Neural cell (in vitro differentiated cells): ENCODE measurements around the gene SF3B4.

Experiments used
- CTCF ChIP-seq: fragments of 450-650 bp; IDR thresholded peaks from 2 replicates; pipeline ENCODE4 v1.5.1; 2014; ENCODE audit warnings: antibody characterized with exemption, mild to moderate bottlenecking, moderate library complexity; ENCODE audit not compliant: poor library complexity, severe bottlenecking
- EP300 ChIP-seq: fragments of 450-650 bp; conservative IDR thresholded peaks from 2 replicates; pipeline ENCODE4 v1.6.1; 2014; ENCODE audit warnings: antibody characterized with exemption, mild to moderate bottlenecking, moderate library complexity; ENCODE audit not compliant: poor library complexity, severe bottlenecking
- EZH2 ChIP-seq: fragments of 200-600, 300-800 bp; shearing (Covaris generic), sonication (generic); IDR thresholded peaks from 2 replicates; pipeline ENCODE4 v1.6.1; 2014; ENCODE audit warnings: antibody characterized with exemption, low read length, borderline replicate concordance, mild to moderate bottlenecking; ENCODE audit not compliant: insufficient read depth, poor library complexity, severe bottlenecking
- POLR2AphosphoS5 ChIP-seq: IDR thresholded peaks from 2 replicates; pipeline ENCODE4 v1.6.1; 2012
- RAD21 ChIP-seq: fragments of 450-650 bp; conservative IDR thresholded peaks from 2 replicates; pipeline ENCODE4 v1.6.1; 2014; ENCODE audit warnings: antibody characterized with exemption, mild to moderate bottlenecking, moderate library complexity
- REST ChIP-seq: IDR thresholded peaks from 2 replicates; pipeline ENCODE4 v1.6.1; 2012; ENCODE audit warnings: borderline replicate concordance
- SMC3 ChIP-seq: fragments of 450-650 bp; conservative IDR thresholded peaks from 2 replicates; pipeline ENCODE4 v1.6.1; 2014; ENCODE audit warnings: antibody characterized with exemption, mild to moderate bottlenecking, moderate library complexity; ENCODE audit not compliant: poor library complexity

- peak; percentile 90 for TF ChIP-seq POLR2AphosphoS5
- no peak for TF ChIP-seq EZH2
- TF ChIP-seq REST = peak; percentile 89
- TF ChIP-seq RAD21 = no peak
- no peak for TF ChIP-seq CTCF
- peak; percentile 17 for TF ChIP-seq EP300
- peak; percentile 24 for TF ChIP-seq SMC3
These were observed 9.9 kb downstream of the SF3B4 start, which contains the start of gene SV2A for GRCh38 chr1:149917571-149918144.
